Skeletal muscle satellite cell (primary cell): ENCODE measurements around the gene TET3. TPM values are rescaled to one million over a fixed set of nuclear protein-coding genes. Genes with fewer than 3 reads are reported as not detected.
A peak's percentile ranks its signal among the peaks of the same experiment; 100 is the strongest.

Source experiments
- H3K27me3 ChIP-seq: 2 replicates; pipeline ENCODE4 v1.7.0; 2013; ENCODE audit warnings: low read length; ENCODE audit not compliant: control insufficient read depth, insufficient read depth
- H3K36me3 ChIP-seq: 2 replicates; pipeline ENCODE4 v1.7.0; 2013; ENCODE audit warnings: mild to moderate bottlenecking, control low read depth, low read length; ENCODE audit not compliant: insufficient read depth
- H3K4me1 ChIP-seq: 2 replicates; pipeline ENCODE4 v1.7.0; 2013; ENCODE audit warnings: low read length; ENCODE audit not compliant: control insufficient read depth, insufficient read depth
- H3K4me2 ChIP-seq: 2 replicates; pipeline ENCODE4 v1.7.0; 2013; ENCODE audit warnings: mild to moderate bottlenecking, low read length
- H3K4me3 ChIP-seq: 2 replicates; pipeline ENCODE4 v1.7.0; 2013; ENCODE audit warnings: low read length
- H3K9ac ChIP-seq: 2 replicates; pipeline ENCODE4 v1.7.0; 2013; ENCODE audit warnings: mild to moderate bottlenecking, low read depth, low read length, moderate library complexity
- H3K9me3 ChIP-seq: replicated peaks from 2 replicates; pipeline ENCODE4 v1.7.0; 2013; ENCODE audit warnings: mild to moderate bottlenecking, control low read depth, low read length
- small RNA-seq: library from RNA; depleted of rRNA; stranded (forward); fragments of <200 nt; gene quantifications from one replicate; pipeline ENCODE3, GENCODE V24; 2012

The TET3 gene

DNA sequence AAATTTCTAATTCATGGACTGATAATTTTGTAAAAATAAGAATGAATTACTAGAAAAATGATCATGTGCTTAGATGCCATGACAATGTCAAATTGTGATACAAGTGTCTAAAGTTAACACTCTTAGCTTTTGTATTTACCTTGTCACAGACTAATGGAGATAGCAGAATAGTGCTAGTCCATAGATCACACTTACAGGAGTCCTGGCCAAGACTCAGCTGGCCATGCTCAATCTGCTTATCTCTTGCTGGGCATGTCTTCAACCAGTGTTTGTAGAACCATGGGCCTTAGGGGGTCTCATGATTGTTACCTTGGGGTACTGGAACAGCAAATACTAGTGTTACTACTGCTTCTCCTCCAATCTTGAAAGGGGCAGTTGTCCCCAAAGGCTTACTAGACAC, 44.0 kb downstream of the TET3 start:
- Histone ChIP-seq H3K27me3 (no peaks in the 10 kb centered on the region), H3K4me3 (no peak overlapping the region), H3K4me1 (peaks cover 12% of the 10 kb centered on the region), H3K36me3 (no peaks in the 10 kb centered on the region), H3K9me3 (no peaks in the 10 kb centered on the region), H3K9ac (no peak overlapping the region), H3K4me2 (no peak overlapping the region)

DNA sequence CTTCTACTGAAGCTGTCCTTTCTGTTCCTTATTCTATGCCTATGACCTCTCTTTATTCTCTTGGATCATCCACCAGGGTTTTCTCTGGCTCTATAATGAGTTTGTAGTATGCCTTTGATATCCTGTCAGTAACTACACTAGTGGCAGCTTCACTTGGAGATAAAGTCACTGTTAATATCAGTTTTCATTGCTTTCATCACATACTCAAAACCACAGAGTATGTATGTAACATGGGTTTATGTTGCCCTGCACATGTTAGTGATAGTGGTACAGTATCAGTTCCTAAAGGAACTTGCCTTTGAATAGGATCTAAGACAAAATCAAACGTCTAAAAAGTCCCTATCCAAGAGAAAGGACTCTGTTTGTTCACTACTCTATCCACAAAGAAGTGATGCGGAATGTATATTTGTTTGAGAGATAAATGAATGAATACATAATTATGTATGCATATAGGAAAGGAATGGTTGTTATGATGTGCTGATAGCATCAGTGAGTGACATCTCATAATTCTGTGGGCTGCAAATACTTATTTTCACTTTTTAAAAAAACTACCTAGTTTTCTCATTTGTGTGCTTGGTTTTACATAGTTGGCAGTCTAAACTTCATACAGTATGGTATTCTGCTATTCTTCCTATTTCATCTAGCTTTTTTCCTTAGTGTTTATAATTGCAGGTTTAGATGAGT, 45.1 kb downstream of the TET3 start:
- Histone ChIP-seq H3K27me3 (no peaks in the 10 kb centered on the region), H3K4me3 (no peak overlapping the region), H3K36me3 (no peaks in the 10 kb centered on the region), H3K9ac (no peak overlapping the region), H3K4me2 (no peak overlapping the region), H3K9me3 (no peaks in the 10 kb centered on the region), H3K4me1 (peaks cover 12% of the 10 kb centered on the region)

DNA sequence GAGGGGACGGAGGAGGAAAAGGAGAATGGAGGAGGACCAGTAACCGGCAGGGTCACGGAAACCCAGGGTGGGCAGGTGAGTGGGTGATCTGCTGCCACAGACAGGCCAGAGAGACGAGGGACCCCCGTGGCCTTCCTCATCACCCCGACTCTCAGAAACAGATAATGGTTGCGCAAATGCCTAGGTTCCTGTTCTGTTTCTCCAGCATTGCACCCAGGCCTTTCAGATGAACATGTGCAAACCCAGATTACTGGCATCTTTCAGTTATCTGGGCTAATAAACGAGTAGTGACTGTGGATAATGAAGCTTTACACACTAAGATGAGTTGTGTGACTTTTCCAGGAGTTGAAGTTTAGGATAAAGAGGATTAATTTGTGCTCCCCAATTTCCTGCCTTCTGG, 46.5 kb downstream of the TET3 start:
- peaks cover 12% of the 10 kb centered on the region for H3K4me1 ChIP-seq
- no peak overlapping the region for H3K4me3 ChIP-seq

DNA sequence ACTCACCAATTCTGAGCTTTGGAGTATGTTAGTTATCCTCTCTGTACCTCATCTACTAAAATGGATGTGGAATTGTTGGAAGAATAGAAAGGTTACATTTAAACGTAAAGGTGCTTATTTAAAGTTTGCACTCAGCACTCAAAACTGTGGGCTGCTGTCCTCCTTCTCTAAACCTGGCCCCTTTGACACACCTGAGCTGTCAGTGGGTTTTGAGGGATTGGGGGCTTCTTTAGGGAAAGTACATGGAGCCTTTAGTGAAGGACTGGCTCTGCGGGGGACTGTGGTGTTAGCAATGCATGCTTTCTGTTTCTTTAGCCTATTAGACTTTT, 47.2 kb downstream of the TET3 start:
- H3K4me1 ChIP-seq = peaks cover 16% of the 10 kb centered on the region

More for the DNA sequence above, 46.5 kb downstream of the TET3 start:
- Histone ChIP-seq H3K4me2 (no peak overlapping the region), H3K9me3 (no peaks in the 10 kb centered on the region), H3K36me3 (no peaks in the 10 kb centered on the region), H3K9ac (no peak overlapping the region), H3K27me3 (no peaks in the 10 kb centered on the region)

DNA sequence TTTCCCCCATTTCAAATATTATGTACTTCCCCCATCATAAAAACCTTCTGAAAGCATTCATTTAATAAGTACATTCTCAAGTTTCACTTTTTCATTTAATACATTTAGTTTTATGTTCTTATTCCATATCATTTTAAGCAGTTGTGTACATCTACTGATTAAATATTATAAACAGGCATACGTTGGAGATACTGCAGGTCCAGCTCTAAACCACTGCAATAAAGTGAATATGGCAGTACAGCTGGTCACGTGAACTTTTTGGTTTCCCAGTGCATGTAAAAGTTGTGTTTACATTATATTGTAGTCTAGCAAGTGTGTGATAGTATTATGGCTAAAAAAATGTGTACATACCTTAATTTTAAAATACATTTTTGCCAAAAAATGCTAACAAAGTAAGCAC, 48.7 kb downstream of the TET3 start:
- H3K27me3 ChIP-seq = no peaks in the 10 kb centered on the region
- no peaks in the 10 kb centered on the region for H3K36me3 ChIP-seq
- no peak overlapping the region for H3K4me3 ChIP-seq
- peaks cover 25% of the 10 kb centered on the region for H3K4me1 ChIP-seq
- no peak overlapping the region for H3K4me2 ChIP-seq
- no peaks in the 10 kb centered on the region for H3K9me3 ChIP-seq
- no peak overlapping the region for H3K9ac ChIP-seq

More for the DNA sequence above, 47.2 kb downstream of the TET3 start:
- Histone ChIP-seq H3K36me3 (no peaks in the 10 kb centered on the region), H3K4me3 (no peak overlapping the region), H3K27me3 (no peaks in the 10 kb centered on the region), H3K4me2 (peak overlapping the region; percentile 76), H3K9me3 (no peaks in the 10 kb centered on the region), H3K9ac (no peak overlapping the region)

Small RNAs within 50 kb of the gene (small RNA-seq; reads per million reads assigned to genes)
- gene AC110801.1 (not detected), gene RNA5SP97 (not detected)
